Measurements from ENCODE around the gene PRKD1.

The PRKD1 gene
- 0 to 3.4 (median 0) reads per million in 17 experiments for total RNA-seq

GRCh38 chr14:29927376-29928116 lies at the start of gene PRKD1:
Gene PRKD1 (minus strand): TSS chr14:29927847.
- peak in 2 of 4 experiments; percentile 6 to 29 for DNase-seq

DNA sequence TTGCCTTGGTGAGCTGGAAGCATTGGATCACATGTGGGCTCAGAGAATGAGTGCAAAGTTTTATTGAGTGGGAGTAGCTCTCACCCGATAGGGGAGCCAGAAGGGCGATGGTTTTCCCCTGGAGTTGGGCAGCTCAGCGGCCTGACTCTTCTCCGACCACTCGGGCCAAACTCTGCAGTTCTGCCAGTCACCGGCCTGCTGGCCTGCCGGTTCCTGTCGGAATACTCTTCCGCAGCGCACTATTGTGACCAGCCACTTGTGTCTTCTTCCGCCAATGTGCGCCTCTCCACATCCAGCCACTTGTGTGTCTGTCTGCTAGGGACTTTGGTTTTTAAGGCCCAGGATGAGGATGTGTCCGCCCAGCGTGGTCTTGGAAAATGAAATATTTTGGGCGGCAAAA lies 43.5 kb upstream of the PRKD1 start:
- DNase-seq = no peak

DNA sequence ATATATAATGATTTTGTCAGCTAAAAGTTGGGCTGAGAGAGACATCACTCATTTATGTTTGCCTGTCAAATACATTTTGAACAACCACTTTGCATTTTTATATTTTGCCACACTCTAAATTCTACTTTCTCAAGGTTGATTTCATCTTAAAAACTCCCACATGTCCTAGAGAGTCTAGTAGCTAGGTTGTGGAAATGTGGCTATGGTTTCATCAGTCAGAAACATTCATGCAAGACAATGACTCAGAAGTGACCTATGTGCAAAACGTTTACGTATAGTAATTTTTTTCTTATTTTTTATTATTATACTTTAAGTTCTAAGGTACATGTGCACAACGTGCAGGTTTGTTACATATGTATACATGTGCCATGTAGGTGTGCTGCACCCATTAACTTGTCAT lies 27.4 kb upstream of the PRKD1 start:
- no peak for DNase-seq

GRCh38 chr14:29953501-29953900 lies 25.9 kb upstream of the PRKD1 start:
- DNase-seq = no peak

GRCh38 chr14:29944091-29944490 lies 16.4 kb upstream of the PRKD1 start:
- no peak for DNase-seq

DNA sequence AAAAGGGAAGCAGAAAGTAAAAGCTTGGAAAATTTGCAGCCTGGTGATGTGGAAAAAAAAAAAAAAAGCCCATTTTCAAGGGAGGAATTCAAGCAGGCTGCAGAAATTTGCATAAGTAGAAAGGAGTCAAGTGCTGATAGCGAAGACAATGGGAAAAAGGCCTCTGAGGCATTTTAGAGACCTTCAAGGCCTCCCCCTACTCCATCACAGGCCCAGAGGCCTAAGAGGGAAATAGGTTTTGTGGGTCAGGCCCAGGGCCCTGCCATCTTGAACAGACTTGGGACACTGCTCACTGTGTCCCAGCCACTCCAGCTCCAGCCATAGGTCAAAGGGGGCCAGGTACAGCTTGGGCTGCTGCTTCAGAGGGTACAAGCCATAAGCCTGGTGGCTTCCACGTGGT lies 13.8 kb upstream of the PRKD1 start:
- no peak for DNase-seq

DNA sequence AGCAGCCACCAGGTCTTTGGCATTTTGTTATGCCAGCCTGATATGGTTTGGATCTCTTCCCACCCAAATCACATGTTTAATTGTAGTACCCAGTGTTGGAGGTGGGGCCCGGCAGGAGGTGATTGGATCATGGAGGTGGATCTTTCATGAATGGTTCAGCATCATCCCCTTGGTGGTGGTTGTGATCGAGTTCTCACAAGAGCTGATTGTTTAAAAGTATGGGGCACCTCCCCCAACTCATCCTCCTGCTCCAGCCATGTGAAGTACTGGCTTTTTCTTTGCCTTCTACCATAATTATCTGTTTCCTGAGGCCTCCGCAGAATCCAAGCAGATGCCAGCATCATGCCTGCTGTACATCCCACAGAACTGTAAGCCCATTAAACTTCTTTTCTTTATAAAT lies 12.8 kb upstream of the PRKD1 start:
- DNase-seq = no peak

DNA sequence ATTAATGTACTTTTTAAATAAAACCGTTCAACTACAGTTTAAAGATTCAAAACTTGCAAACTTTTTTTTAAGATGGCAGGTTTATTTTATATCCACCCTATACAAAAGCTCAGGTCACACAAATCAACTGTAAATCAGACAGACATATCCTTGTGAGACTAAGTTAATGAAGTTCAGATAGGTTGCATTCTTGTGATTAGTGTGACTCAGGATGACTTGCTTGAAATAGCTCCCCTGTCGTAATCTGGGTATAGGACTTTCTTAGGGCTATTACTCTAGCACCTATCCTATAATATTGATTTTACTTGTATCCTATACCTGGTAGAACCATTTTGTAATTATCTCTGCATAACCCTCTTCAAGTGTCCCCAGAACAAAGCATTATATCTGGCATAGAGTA lies 9.5 kb upstream of the PRKD1 start:
- DNase-seq = no peak

DNA sequence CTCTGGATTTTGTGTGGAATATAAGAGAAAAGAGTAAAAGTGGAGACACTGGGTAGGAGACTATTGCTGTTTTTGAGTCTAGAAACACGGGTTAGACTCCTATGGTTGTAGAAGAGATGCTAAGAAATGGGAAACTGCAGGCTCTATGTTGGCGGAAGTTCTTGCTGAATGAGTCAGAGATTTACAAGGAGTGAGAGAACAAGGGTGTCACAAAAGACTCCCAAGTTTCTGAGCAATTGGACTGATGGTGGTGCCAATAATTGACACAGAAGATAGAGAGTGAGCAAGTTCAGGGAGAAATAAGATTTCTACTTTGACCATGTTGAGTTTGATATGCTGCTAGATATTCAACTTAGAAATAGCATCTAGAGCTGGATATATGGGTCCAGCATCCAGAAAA lies 2.6 kb upstream of the PRKD1 start:
- no peak for DNase-seq

DNA sequence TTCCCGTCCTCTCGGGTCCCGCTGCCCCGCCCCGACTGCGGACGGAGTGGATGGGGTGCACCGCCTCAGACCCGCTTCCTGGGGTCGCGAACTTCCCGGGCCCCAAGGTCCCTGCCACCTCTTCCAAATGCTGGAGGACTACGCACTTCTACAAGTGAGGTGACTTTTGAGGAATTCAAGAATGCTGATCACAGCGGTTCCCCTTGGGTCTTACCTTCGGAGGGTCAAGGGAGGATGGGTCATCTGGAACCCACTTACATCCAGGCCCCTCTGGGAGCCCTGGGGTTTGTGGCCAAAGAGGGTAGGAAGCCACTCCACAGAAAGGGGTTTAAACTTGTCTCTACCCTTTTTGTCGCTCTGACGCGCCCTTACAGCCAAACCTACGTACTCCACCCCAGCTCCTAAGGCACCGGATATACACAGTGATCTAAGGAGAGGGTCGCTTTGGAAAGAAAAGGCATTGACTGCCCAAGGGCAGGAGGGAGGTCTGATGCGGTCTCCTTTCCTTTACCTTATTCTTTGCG lies 532 bp upstream of the PRKD1 start:
- no peak for DNase-seq

DNA sequence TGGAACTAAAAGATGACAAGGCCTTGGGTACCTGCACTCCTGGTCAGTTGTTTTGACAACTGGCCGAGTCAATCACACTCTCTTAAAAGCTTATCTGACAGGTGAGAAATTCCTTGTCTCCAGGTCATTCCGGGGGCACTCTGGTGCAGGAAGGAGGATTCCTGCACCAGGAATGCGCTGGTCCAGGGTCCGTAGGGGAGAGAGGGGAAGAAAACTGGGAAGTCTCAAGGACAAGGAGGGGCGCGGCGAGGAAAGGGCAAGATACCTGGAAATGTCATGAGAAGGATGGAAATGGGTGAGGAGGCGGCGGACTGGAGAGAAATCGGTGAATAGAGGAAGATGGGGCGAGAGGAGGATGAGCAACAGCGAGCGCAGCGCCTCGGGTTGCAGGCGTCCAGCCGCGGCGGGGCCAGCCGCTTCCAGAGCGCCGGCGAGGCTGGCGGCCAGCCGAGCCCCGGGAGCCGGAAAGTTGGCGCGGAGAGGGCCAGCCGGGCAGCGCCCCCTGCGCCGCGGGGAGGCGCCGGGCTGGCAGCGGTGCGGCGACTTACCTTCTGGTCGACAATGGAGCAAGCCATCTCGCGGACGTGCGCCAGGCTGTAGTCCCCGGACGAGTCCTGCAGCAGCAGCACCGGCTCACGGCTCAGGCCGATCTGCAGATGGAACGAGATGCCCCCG lies 809 bp downstream of the PRKD1 start:
- DNase-seq = peak in 2 of 4 experiments; percentile 3 to 9

GRCh38 chr14:29926228-29926627 lies 1.4 kb downstream of the PRKD1 start:
- DNase-seq = no peak

DNA sequence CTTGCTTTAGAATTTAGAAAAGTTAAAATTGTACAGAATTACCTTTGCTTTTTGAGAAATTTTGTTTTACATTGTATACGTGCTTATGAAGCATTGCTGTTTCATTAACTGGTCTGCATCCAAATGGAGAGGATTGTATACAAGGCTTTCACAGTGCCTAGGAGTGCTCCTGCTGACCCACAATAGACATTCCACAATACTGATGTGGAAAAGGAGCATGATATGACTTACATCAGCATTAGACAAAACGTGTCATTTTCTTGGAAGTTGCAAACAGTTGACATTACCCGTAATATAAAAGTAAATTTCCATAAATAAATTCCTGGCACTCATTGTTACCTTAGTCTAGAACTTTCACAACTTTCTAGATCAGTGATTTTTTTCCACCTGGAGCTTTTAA lies 1.9 kb downstream of the PRKD1 start:
- DNase-seq = no peak

- no peak for DNase-seq
These were observed 2.4 kb downstream of the PRKD1 start for GRCh38 chr14:29925101-29925722.

DNA sequence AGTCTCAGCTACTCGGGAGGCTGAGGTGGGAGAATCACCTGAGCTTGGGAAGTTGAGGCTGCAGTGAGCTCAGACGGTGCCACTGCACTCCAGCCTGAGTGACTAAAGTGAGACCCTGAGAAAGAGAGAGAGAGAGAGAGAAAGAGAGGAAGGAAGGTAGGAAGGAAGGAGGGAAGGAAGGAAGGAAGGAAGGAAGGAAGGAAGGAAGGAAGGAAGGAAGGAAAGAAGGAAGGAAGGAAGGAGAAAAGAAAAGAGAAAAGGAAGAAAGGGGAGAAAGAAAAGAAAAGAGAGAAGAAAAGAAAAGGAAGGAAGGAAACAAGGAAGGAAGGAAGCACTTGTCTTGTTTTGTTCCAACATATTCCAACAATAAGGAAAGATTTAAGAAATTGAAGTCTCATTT lies 7.8 kb downstream of the PRKD1 start:
- no peak for DNase-seq

GRCh38 chr14:29918981-29919380 lies 8.7 kb downstream of the PRKD1 start:
- no peak for DNase-seq

GRCh38 chr14:29913566-29913965 lies 14.1 kb downstream of the PRKD1 start:
- no peak for DNase-seq

GRCh38 chr14:29911810-29912209 lies 15.8 kb downstream of the PRKD1 start:
- no peak for DNase-seq

- no peak for DNase-seq
These were observed 18.7 kb downstream of the PRKD1 start for GRCh38 chr14:29908652-29909577.

DNA sequence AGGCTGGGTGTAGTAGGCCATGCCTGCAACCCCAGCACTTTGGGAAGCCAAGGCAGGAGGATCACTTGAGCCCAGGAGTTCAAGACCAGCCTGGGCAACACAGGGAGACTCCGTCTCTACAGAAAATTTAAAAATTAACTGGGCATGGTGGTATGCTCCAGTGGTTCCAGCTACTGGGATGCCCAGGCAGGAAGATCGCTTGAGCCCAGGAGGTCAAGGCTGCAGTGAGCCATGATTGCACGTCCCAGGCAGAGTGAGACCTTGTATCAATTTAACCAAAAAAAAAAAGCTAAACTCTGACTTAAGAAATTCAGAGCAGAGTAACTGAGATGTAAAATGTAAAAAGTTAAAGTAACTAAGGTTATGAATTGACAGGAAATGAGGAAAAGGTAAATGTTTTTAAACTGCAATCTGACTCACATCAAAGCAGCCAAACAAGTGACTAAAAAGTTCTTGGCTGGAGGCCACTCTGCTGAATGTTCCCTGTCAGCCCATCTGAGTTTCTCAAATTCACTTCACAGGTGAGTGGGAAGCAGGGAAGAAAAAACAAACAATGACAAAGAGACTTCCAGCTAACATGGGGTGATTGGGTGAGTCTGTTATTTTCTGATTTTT lies 21.3 kb downstream of the PRKD1 start:
- DNase-seq = no peak

DNA sequence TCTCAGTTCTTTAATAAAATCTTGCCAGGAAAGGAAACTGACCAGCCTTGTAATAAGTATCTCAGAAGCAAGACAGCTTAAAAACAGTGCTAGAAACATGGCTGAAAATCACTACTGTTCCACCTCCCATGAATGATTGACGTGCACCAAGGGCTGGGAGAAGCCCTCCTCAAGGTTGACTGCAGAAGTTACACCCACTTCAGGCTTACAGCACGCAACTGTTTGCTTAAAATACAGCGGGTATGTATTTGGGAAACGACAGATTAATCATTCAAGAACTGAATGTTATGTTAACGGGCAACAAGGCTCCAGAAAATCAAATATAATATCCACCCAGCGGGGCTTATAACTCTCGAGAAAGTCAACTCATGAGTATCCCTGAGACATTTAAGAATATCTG lies 22.1 kb downstream of the PRKD1 start:
- DNase-seq = no peak
